ENCODE results near the gene ZMAT3.

- TF ChIP-seq, protein P1, sequence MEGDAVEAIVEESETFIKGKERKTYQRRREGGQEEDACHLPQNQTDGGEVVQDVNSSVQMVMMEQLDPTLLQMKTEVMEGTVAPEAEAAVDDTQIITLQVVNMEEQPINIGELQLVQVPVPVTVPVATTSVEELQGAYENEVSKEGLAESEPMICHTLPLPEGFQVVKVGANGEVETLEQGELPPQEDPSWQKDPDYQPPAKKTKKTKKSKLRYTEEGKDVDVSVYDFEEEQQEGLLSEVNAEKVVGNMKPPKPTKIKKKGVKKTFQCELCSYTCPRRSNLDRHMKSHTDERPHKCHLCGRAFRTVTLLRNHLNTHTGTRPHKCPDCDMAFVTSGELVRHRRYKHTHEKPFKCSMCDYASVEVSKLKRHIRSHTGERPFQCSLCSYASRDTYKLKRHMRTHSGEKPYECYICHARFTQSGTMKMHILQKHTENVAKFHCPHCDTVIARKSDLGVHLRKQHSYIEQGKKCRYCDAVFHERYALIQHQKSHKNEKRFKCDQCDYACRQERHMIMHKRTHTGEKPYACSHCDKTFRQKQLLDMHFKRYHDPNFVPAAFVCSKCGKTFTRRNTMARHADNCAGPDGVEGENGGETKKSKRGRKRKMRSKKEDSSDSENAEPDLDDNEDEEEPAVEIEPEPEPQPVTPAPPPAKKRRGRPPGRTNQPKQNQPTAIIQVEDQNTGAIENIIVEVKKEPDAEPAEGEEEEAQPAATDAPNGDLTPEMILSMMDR (IDR thresholded peaks at IDR 0.05), result peak; percentile 84
- no peak for TF ChIP-seq ZFX (IDR thresholded peaks at IDR 0.05; ENCODE audit: borderline replicate concordance)
Measured at GRCh38 chr3:179068779-179069530, 2.7 kb downstream of the ZMAT3 start.
